Measurements from ENCODE around the gene ZWILCH.

DNA sequence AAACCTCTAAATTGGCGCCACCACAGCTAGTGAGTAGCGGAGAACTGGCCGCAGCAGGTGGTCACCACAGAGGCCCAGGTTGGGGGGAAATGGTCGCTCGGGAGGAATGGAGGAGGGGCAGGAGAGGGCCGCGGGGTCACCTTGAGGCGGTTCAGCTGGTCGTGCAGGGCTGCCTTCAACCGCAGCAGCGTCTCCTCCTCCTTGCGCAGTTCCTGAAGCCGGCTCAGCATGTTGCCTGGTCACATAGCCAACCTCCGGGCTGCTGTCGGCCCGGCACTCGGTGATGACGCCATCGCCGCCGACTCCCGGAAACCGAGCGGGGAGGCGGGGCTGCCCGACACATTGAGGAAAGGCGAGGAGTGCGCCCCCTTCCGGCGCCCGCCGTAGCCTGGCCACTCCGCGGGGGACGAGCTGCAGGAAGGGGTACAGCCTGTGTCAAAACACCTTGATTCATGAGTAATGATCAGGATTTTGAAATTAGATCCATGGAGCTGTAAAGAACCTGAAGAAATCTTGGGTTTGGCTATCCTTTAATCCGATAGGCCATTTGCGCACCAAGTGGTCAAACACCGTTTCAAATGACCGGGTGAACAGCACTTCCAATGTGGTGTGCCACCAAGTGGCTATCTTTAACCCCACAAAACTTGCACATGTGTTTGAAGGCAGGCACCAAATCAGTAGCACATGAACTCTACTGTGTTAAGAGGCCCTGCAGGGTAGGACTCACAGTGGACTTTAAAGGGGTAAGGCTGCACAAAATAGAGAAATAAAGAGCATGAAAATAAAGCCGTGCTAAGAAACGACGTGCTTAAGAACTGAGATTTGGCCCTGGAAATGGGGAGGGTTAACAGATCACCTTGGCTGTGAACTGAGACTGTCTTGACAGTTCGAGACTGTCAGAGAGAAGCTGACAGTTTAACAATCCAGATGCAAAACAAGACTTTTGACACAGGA, 7.3 kb upstream of the ZWILCH start, which contains the start of gene SNAPC5:
- TF ChIP-seq NFIC (IDR thresholded peaks at IDR 0.05) (peak; percentile 25), RAD21 (IDR thresholded peaks at IDR 0.05; ENCODE audit: low read depth) (peak; percentile 22), CEBPB (IDR thresholded peaks at IDR 0.05) (peak; percentile 4; the same call in 1 of the 2 replicates), TCF12 (IDR thresholded peaks at IDR 0.05; ENCODE audit: low read depth) (peak; percentile 49; the same call in 1 of the 2 replicates), YY1 (IDR thresholded peaks at IDR 0.05; ENCODE audit: low read depth) (peak; percentile 67; the same call in 1 of the 2 replicates), EP300 (IDR thresholded peaks at IDR 0.05; ENCODE audit: borderline replicate concordance) (no peak), EGR1 (IDR thresholded peaks at IDR 0.05) (no peak), CREB1 (IDR thresholded peaks at IDR 0.05; ENCODE audit: low read depth) (peak; percentile 93), ZBTB7A (IDR thresholded peaks at IDR 0.05; ENCODE audit: low read depth) (0 out of 2 replicates have a peak, but pooled peaks have one; percentile 22), TAF1 (IDR thresholded peaks at IDR 0.05; ENCODE audit: low read depth) (peak; percentile 55; the same call in 1 of the 2 replicates), TEAD4 (IDR thresholded peaks at IDR 0.05) (peak; percentile 42; the same call in 1 of the 2 replicates)
- TF ChIP-seq, protein P1, sequence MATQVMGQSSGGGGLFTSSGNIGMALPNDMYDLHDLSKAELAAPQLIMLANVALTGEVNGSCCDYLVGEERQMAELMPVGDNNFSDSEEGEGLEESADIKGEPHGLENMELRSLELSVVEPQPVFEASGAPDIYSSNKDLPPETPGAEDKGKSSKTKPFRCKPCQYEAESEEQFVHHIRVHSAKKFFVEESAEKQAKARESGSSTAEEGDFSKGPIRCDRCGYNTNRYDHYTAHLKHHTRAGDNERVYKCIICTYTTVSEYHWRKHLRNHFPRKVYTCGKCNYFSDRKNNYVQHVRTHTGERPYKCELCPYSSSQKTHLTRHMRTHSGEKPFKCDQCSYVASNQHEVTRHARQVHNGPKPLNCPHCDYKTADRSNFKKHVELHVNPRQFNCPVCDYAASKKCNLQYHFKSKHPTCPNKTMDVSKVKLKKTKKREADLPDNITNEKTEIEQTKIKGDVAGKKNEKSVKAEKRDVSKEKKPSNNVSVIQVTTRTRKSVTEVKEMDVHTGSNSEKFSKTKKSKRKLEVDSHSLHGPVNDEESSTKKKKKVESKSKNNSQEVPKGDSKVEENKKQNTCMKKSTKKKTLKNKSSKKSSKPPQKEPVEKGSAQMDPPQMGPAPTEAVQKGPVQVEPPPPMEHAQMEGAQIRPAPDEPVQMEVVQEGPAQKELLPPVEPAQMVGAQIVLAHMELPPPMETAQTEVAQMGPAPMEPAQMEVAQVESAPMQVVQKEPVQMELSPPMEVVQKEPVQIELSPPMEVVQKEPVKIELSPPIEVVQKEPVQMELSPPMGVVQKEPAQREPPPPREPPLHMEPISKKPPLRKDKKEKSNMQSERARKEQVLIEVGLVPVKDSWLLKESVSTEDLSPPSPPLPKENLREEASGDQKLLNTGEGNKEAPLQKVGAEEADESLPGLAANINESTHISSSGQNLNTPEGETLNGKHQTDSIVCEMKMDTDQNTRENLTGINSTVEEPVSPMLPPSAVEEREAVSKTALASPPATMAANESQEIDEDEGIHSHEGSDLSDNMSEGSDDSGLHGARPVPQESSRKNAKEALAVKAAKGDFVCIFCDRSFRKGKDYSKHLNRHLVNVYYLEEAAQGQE (IDR thresholded peaks at IDR 0.05; ENCODE audit: low read depth) = no peak
- TF ChIP-seq, protein P2, sequence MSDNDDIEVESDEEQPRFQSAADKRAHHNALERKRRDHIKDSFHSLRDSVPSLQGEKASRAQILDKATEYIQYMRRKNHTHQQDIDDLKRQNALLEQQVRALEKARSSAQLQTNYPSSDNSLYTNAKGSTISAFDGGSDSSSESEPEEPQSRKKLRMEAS (IDR thresholded peaks at IDR 0.05) = peak; percentile 76
